ENCODE data around the gene LRRN2.
"Not testable (repeated sequence)": the region's sequence is repeated elsewhere in the genome, so short reads cannot be mapped to it uniquely, and the experiment has no call there.

Gene LRRN2

GRCh38 chr1:204711947-204712701 lies 26.6 kb upstream of the LRRN2 start:
- no peak for DNase-seq

- DNase-seq = no peak
Measured at GRCh38 chr1:204711103-204711946, 25.8 kb upstream of the LRRN2 start.

- no peak for DNase-seq
Measured at GRCh38 chr1:204709960-204710912, 24.7 kb upstream of the LRRN2 start.

GRCh38 chr1:204709021-204709420 lies 23.5 kb upstream of the LRRN2 start:
- DNase-seq = no peak

GRCh38 chr1:204706838-204707509 lies 21.4 kb upstream of the LRRN2 start:
- DNase-seq = no peak

GRCh38 chr1:204705888-204706837 lies 20.6 kb upstream of the LRRN2 start:
- no peak for DNase-seq

- DNase-seq = no peak
Measured at GRCh38 chr1:204705493-204705811, 19.9 kb upstream of the LRRN2 start.

GRCh38 chr1:204704794-204705492 lies 19.4 kb upstream of the LRRN2 start:
- no peak for DNase-seq

GRCh38 chr1:204703826-204704612 lies 18.5 kb upstream of the LRRN2 start:
- DNase-seq = no peak

GRCh38 chr1:204703268-204703664 lies 17.7 kb upstream of the LRRN2 start:
- DNase-seq = no peak

GRCh38 chr1:204702552-204703267 lies 17.2 kb upstream of the LRRN2 start:
- DNase-seq = no peak

- no peak for DNase-seq
Measured at GRCh38 chr1:204701229-204701628, 15.7 kb upstream of the LRRN2 start.

- no peak for DNase-seq
Measured at GRCh38 chr1:204697893-204698292, 12.4 kb upstream of the LRRN2 start.

- no peak for DNase-seq
Measured at GRCh38 chr1:204696606-204697005, 11.1 kb upstream of the LRRN2 start.

GRCh38 chr1:204695692-204696091 lies 10.2 kb upstream of the LRRN2 start:
- DNase-seq = no peak

- DNase-seq = no peak
Measured at GRCh38 chr1:204694145-204694544, 8.6 kb upstream of the LRRN2 start.

GRCh38 chr1:204692841-204693356 lies 7.4 kb upstream of the LRRN2 start:
- no peak for DNase-seq

GRCh38 chr1:204692325-204692840 lies 6.8 kb upstream of the LRRN2 start:
- DNase-seq = no peak

- DNase-seq = not testable (repeated sequence)
Measured at GRCh38 chr1:204691328-204691730, 5.8 kb upstream of the LRRN2 start.
